HG03442 (cell line): Measurements from ENCODE around the gene TFPI.

Source experiments
- ATAC-seq: cut with Tn5 transposase; IDR thresholded peaks from one replicate; pipeline ENCODE4 v1.9.1; 2021; ENCODE audit warnings: mild to moderate bottlenecking, moderate library complexity; ENCODE audit not compliant: unreplicated experiment

Gene TFPI

GRCh38 chr2:187506416-187506815 is 47.8 kb downstream of the TFPI start:
- no peak for ATAC-seq

DNA sequence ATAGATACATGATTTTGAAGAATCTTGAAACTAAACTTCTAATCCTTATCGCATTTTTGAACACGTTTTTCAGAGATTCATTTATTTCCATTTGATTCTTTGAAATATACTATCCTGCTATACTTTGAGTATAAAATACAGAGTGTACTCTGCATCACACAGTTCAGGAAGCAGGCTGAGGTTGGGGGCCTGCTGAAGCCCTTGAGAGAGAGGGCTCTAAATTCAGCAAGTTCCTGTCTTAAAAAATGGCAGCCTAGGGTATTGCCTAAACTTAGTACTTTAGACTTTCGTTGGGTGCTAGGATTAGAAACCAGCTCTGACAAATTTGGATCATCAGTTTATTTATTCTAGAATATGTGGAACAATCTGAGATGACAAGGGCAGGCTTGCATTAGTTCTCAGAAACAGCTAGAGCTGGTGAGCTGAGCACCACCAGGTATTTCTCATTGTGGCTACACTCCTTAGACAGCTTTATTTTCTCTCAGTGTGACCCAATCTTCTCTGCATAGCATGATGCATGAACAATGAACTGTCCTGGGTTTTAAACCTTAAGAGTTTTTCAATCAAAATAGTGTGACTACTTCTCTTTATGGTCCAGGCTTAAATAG is 49.1 kb downstream of the TFPI start:
- no peak for ATAC-seq

- no peak for ATAC-seq
Measured at GRCh38 chr2:187504312-187504921, 49.8 kb downstream of the TFPI start.

DNA sequence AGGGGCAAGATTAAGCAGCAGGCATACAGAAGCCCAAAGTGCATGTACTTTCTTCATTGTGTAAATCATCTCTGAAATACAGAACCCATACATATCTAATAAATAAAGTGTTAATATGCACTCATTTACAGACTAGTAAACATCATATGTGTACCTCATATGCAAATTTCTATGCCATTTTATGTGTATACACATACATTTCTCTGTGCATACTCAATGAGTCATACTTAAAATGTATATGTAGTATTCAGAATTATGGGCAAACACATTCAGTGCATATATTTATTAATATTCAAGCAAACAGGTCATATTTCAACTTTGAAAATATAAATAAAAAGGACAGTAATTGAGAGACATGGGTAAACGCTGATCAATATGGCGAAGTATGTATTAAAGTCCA is 50.5 kb downstream of the TFPI start:
- ATAC-seq = no peak

DNA sequence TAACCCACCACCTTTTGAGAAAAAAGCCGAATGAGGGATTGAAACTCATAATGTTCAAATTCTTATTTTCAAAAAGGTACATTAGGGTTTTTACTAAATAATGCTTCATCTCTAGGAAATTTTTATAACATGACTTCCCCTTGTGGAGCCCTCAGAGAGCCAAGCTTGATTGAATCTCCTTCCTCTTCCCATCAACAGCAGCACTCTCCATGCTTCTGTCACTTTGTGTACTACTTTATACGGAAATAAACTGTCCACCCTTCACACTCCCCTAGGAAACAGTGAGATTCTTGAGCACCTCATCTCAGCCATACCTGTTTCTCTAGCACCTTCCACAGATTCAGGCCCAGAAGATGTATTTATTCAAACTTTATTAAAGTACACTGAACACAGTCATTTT is 51.8 kb downstream of the TFPI start:
- ATAC-seq = no peak

DNA sequence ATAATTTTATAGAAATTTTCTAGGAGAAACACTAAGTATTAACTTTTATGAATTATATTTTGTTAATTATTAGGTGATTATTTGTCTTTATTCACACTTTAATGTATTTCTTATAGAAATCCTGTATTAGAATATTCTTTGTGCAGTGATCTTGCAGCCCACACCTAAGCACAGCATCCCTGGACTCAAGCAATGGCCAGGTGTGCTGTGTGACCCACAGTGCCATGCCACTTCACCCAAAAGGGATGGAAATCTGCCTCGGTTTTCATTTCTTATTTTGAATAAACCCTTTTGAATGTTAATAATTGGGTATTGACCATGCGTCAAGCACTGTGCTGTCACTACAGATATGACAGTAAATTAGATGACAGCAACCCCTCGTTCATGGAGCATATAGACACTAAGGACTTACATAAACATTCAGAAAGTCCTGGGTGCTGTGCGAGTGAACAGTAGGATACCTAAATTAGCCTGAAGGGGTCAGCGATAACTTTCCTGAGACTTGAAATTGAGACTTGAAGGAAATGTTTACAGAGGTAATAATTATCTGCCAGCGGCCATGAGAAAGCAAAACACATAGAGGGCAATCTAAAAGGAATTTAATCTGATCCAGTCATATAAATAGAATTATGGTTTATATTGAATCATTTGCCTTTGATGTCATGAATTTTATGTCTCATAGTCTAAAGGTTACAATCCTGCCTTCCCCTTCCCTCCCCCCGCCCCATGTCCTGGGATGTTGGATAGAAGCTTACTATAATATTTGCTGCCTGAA is 53.5 kb downstream of the TFPI start:
- no peak for ATAC-seq

- peak; percentile 97 for ATAC-seq
Measured at GRCh38 chr2:187499941-187500532, 54.2 kb downstream of the TFPI start.

GRCh38 chr2:187497858-187498463 is 56.3 kb downstream of the TFPI start:
- ATAC-seq = no peak

GRCh38 chr2:187497140-187497539 is 57.1 kb downstream of the TFPI start:
- no peak for ATAC-seq

DNA sequence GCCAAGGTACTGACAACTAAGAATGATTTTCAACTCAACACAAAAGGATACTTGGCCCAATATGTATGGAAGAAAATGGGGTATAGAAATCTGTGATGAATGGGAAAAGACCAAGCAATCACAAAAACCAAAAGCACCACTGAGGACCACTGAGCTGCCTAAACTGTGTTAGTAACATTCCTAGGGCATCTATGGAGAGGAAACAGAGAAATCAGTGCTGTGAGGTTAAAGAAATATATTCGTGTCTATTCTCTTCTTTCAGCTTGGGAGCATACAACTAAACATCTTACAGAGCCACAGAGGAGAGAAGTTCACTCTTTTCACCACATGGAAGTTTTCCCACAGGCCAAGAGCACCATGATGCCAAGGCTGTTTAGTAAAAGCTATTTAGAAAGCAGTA is 58.9 kb downstream of the TFPI start:
- no peak for ATAC-seq

DNA sequence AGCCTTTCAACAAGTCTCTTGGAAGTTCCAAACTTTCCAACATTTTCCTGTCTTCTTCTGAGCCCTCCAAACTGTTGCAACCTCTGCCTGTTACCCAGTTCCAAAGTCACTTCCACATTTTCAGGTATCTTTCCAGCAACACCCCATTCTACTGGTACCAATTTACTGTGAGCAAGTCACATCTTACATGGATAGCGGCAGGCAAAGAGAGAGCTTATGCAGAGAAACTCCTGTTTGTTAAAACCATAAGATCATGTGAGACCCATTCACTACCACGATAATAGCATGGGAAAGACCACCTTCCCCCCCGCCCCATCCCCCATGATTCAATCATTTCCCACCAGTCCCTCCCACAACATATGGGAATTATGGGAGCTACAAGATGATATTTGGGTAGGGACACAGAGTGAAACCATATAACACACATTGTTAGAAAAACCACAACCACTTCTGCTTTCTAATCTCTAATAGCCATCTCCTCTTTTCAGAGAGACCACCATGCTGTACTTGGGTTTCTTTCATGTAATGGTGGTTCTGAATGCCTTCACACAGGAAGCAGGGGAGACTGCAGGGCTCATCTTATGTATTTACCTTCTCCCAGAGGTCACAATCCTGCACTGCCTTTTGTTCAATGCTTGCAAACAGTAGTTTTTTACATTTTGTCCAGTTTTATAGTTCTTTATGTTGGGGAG is 60.2 kb downstream of the TFPI start:
- ATAC-seq = no peak

DNA sequence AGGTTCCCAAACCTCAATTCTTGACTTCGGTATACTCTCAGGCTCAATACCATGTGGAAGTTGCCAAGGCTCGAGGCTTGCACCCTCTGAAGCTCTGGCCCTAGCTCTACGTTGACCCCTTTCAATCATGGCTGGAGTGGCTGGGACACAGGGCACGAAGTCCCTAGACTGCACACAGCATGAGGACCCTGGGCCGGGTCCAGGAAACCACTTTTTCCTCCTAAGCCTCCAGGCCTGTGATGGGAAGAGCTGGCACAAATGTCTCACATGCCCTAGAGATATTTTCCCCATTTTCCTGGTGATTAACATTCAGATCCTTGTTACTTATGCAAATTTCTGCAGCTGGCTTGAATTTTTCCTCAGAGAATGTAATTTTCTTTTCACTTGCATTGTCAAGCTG is 61.1 kb downstream of the TFPI start:
- ATAC-seq = no peak

DNA sequence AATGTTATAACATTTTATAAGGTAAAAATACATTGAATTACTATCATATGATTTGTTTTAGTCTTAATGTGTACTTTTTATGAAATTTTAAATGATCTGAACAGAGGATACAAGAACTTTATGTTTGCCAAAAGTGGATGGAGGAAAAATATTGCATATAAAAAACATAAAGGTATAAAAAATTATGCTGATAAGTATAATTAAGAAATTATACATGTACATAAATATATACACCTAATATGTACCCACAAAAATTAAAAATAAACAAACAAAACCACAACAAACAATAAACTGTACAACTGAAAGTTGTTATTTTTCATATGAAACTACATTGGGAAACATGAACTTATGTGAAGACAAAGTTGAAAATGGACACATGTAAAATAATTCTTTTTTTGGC is 68.0 kb downstream of the TFPI start:
- no peak for ATAC-seq

- ATAC-seq = no peak
Measured at GRCh38 chr2:187485523-187485922, 68.7 kb downstream of the TFPI start.

DNA sequence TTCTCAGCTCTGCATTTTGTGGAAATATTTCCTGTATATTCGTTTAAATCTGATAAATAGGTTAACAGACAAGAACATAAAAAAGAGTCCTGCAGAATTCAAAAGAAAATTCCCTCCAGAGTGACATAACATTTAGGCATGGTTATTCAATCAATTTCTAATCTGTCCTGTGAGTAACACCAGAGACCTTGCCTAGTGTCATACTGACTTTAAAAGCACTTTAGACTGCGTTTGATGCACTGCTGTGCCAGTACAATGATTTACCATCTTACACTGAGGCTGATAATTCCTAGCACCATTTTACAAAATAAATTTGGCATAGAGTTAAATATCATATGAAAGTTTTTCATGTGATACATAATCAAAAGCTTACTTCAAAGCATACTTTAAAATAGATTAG is 70.7 kb downstream of the TFPI start:
- no peak for ATAC-seq

DNA sequence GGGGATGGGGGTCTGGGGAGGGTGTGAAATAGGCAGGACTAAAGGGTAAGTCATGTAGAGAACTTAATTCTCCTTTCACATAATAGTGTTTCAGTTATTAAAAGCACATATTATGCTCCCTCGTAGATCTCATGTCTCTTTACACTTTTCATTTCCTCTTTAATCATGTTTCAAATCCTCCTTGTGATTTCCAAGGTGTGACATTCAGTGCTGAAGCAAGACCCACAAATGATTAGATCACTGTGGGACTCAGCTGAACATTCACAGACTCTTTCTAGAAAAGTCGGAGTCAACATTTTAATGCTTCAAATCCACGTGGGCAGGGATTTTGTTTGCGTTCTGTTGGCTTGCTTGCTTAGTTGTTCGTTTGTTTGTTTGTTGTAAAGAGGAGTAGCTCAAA is 71.4 kb downstream of the TFPI start:
- ATAC-seq = no peak

DNA sequence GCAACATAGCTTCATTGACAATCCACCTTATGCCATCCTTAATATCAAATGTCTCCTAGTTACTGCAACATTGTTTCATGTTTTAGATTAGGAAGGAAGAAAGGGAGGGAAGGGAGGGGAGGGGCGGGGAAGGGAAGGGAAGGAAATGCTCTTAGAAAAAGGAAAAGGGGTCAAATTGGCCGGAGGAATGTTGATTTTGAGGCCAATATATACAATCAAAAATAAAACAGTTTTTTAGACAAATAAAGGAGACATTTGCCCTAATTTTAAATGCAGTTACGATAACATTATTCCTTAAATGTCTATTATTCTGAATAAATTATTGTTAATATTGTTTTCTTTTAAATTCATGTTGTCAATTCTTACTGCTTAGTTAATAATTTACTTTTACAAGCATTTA is 72.7 kb downstream of the TFPI start:
- ATAC-seq = no peak

DNA sequence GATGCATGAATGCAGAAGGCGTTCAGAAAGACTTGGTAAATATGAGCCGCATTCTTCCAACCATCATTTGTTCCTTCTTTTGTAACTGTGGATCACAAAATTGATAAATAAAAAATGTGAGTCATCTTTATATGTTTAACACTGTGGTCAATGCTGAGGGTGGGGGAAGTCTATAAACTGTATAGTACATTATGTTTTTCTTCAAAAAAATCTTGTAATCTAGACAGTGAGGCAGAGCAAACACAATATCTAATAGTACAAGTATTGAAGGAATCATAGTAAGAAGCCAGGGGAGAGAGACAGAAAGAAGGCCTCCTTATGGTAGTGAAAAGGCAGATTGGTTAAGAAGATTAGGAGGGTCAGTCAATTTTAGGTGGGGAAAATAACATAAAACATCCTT is 75.5 kb downstream of the TFPI start:
- no peak for ATAC-seq

GRCh38 chr2:187477051-187477450 is 77.2 kb downstream of the TFPI start:
- ATAC-seq = no peak

GRCh38 chr2:187475499-187476248 is 78.6 kb downstream of the TFPI start:
- ATAC-seq = peak; percentile 79
